DND-41 (cell line): Measurements from ENCODE around the gene TMEM144.

Experiments used
- CTCF ChIP-seq: IDR thresholded peaks from 2 replicates; pipeline ENCODE4 v1.5.1; 2012; ENCODE audit warnings: borderline replicate concordance, low read length, moderate library complexity, mild to moderate bottlenecking; ENCODE audit not compliant: poor library complexity, severe bottlenecking; ENCODE audit errors: extremely low read depth
- EZH2 ChIP-seq: IDR thresholded peaks from 3 replicates; pipeline ENCODE4 v1.6.1; 2012; ENCODE audit warnings: borderline replicate concordance, low read depth, mild to moderate bottlenecking, moderate library complexity, low read length, inconsistent platforms; ENCODE audit not compliant: severe bottlenecking

DNA sequence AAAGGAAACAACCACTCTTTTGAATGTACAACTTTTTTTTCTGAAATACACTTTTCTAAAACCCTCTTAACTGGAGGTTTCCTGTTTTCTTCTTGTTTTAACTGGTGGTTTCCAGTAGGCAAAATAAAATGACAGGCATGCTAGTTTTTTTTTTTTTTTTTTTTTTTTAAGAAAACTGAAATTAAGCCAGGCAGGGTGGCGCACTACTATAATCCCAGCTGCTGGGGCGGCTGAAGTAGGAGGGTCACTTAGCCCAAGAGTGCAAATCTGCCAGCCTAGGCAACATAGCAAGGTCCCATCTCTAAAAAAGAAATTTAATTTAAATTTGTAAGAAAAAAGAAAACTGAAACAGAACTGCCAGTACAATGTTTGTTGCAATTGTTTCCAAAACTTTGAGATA lies 44.0 kb downstream of the TMEM144 start:
- TF ChIP-seq CTCF (no peak), EZH2 (no peak)
